PC-9 (cell line): ENCODE results near the gene COG5.

Experiments used
- CTCF ChIP-seq: fragments of 200-600 bp; sonication (generic); conservative IDR thresholded peaks from 2 replicates; pipeline ENCODE4 v1.6.1; 2017; ENCODE audit warnings: mixed run types, antibody characterized with exemption, mild to moderate bottlenecking, moderate library complexity
- EZH2 ChIP-seq: fragments of 200-600 bp; sonication (generic); IDR thresholded peaks from 2 replicates; pipeline ENCODE4 v1.8.0; 2017; ENCODE audit warnings: antibody characterized with exemption, low read depth

GRCh38 chr7:107543338-107543993 is 20.3 kb downstream of the COG5 start:
- TF ChIP-seq CTCF (no peak), EZH2 (no peak)
